Kidney (tissue), 14 donors: ENCODE measurements around the gene PTPRU. TPM values are rescaled to one million over a fixed set of nuclear protein-coding genes. Genes with fewer than 3 reads are reported as not detected.
"Not testable (repeated sequence)": the region's sequence is repeated elsewhere in the genome, so short reads cannot be mapped to it uniquely, and the experiment has no call there.

Experiments
- DNase-seq, 5 donors: peaks; one replicate each; pipeline ENCODE4 v3.0.0-alpha.2; 2013 to 2020
- FAIRE-seq: peaks from 2 replicates; lab custom pipeline; 2012; peaks lifted over from hg19 to GRCh38; lab: Jason Lieb, UNC
- H3K27ac ChIP-seq, 2 donors: one replicate each; pipeline ENCODE4 v1.7.0; 2013; ENCODE audit warnings: low read depth in 2 of 2, low read length in 2 of 2, inconsistent platforms in 1 of 2
- H3K27me3 ChIP-seq: one replicate; pipeline ENCODE4 v1.7.1; 2013; ENCODE audit warnings: low read length, inconsistent platforms; ENCODE audit not compliant: control insufficient read depth, insufficient read depth
- H3K36me3 ChIP-seq, 3 donors: one replicate each; pipeline versions ENCODE4 v1.7.0 to v1.7.1; 2013; ENCODE audit warnings: low read length in 3 of 3, control low read depth in 1 of 3, inconsistent platforms in 1 of 3; ENCODE audit not compliant: insufficient read depth in 3 of 3, control insufficient read depth in 2 of 3
- H3K4me1 ChIP-seq, 3 donors: one replicate each; pipeline versions ENCODE4 v1.7.0 to v1.7.1; 2013; ENCODE audit warnings: low read length in 3 of 3, inconsistent platforms in 1 of 3, low read depth in 1 of 3; ENCODE audit not compliant: control insufficient read depth in 2 of 3, insufficient read depth in 2 of 3
- H3K4me3 ChIP-seq, 3 donors: one replicate each; pipeline versions ENCODE4 v1.7.0 to v1.8.1; 2013; ENCODE audit warnings: low read length in 3 of 3, control low read depth in 1 of 3, inconsistent platforms in 1 of 3
- H3K9ac ChIP-seq, 3 donors: one replicate each; pipeline versions ENCODE4 v1.7.0 to v1.7.1; 2013; ENCODE audit warnings: low read length in 3 of 3, control low read depth in 1 of 3, inconsistent platforms in 1 of 3
- H3K9me3 ChIP-seq, 3 donors: one replicate each; pipeline versions ENCODE4 v1.7.0 to v1.7.1; 2013; ENCODE audit warnings: low read length in 3 of 3, control low read depth in 1 of 3, inconsistent platforms in 1 of 3; ENCODE audit not compliant: control insufficient read depth in 2 of 3, insufficient read depth in 1 of 3
- CTCF ChIP-seq: IDR thresholded peaks from 3 replicates; pipeline ENCODE4 v1.5.1; 2012; ENCODE audit warnings: mild to moderate bottlenecking, moderate library complexity, borderline replicate concordance; ENCODE audit not compliant: insufficient read depth; ENCODE audit errors: extremely low read depth
- intact Hi-C: fragments of 100-400 bp; cut with DNase I; formaldehyde crosslinking; loops from one replicate; pipeline ENCODE4 v1.11.1; 2022
- polyA plus RNA-seq: library from polyadenylated mRNA; stranded (reverse); fragments of 350-450 nt; fragmentation: Illumina TruSeq; extraction: RNeasy Lipid Tissue Mini Kit (QIAGEN cat#74804); gene quantifications from one replicate; pipeline ENCODE4 v1.2.3, GENCODE V29; 2014; ENCODE audit warnings: low read depth, low replicate concordance; ENCODE audit not compliant: insufficient read depth
- total RNA-seq: library from RNA; stranded (reverse); fragmentation: NEBNext Ultra II Directional; extraction: Animal tissue kit (Norgen Biotek cat#: 25700); gene quantifications from one replicate; pipeline ENCODE4 v1.2.1, GENCODE V29; 2021
- donor health status: control.
- donor health status: control.
- donor health status: control.
- donor health status: control.
- donor health status: control.
- donor health status: DM: yes; HTN: yes; CAD: no.
- donor health status: Normal renal cell carcinoma (clear cell type).

The PTPRU gene
- total and polyA plus RNA-seq, 2 donors from 2014 or later = 3.7 to 53.6 TPM

- FAIRE-seq = no peak
These were observed 61.1 kb downstream of the PTPRU start for GRCh38 chr1:29297450-29297849.

GRCh38 chr1:29298246-29298645 lies 61.9 kb downstream of the PTPRU start:
- FAIRE-seq (no peak), DNase-seq (no peak)
- no peaks in the 10 kb centered on the region for H3K4me1 ChIP-seq
- H3K9me3 ChIP-seq = no peaks in the 10 kb centered on the region
- H3K27me3 ChIP-seq = no peaks in the 10 kb centered on the region
- H3K9ac ChIP-seq = no peak overlapping the region
- no peaks in the 10 kb centered on the region for H3K36me3 ChIP-seq
- H3K4me3 ChIP-seq = no peak overlapping the region
- intact Hi-C loops = no loop called here
- no peak for TF ChIP-seq CTCF
- no peak overlapping the region for H3K27ac ChIP-seq

More at GRCh38 chr1:29297450-29297849, 61.1 kb downstream of the PTPRU start:
- no peak overlapping the region for H3K27ac ChIP-seq
- H3K27me3 ChIP-seq = no peaks in the 10 kb centered on the region
- no peak for TF ChIP-seq CTCF
- H3K4me3 ChIP-seq = no peak overlapping the region
- no peak overlapping the region for H3K9ac ChIP-seq
- intact Hi-C loops = no loop called here
- no peak for DNase-seq
- H3K36me3 ChIP-seq = no peaks in the 10 kb centered on the region
- no peaks in the 10 kb centered on the region for H3K4me1 ChIP-seq
- H3K9me3 ChIP-seq = no peaks in the 10 kb centered on the region

GRCh38 chr1:29299446-29299845 lies 63.1 kb downstream of the PTPRU start:
- DNase-seq = peak in 1 of 5 donors; percentile 15
- H3K27ac ChIP-seq = no peak overlapping the region
- H3K4me3 ChIP-seq = no peak overlapping the region
- TF ChIP-seq CTCF = no peak
- no peaks in the 10 kb centered on the region for H3K9me3 ChIP-seq
- H3K9ac ChIP-seq = no peak overlapping the region
- H3K27me3 ChIP-seq = no peaks in the 10 kb centered on the region
- FAIRE-seq = no peak
- intact Hi-C loops = no loop called here
- no peaks in the 10 kb centered on the region for H3K4me1 ChIP-seq
- H3K36me3 ChIP-seq = no peaks in the 10 kb centered on the region

- FAIRE-seq, intact Hi-C loops, H3K4me1 ChIP-seq, H3K4me3 ChIP-seq, H3K27ac ChIP-seq, H3K9ac ChIP-seq, H3K27me3 ChIP-seq, H3K36me3 ChIP-seq, H3K9me3 ChIP-seq: not testable (repeated sequence)
- peak in 1 of 5 donors; percentile 4 for DNase-seq
These were observed 65.4 kb downstream of the PTPRU start for GRCh38 chr1:29301732-29302131.
